Measurements from ENCODE around the gene SEMG1. TPM values are rescaled to one million over a fixed set of nuclear protein-coding genes. Genes with fewer than 3 reads are reported as not detected.

The SEMG1 gene
- total and polyA plus RNA-seq, 2 of the 8 experiments (the other 6 are each of a cell fraction or from before 2014, with no cell fraction given): 3.0 to 5.8 TPM

DNA sequence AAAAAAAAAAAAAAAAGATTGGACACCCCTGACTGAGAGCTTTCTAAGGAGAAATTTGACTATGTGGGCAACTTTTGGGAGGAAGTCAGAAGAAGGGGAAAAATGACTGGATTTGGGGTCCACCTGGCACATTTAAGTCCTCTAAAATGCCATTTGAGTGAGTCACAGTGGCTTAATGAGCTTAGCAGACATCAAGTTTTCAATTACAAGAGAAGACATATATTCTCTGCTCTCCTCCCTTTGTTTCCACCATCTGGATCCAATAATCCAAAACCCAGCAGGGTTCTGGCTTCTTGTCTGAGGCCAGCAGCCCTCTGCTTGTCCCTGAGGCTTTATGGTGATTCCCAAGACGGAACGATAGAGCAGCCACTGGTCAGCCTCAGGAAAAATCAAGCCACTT is 25.2 kb upstream of the SEMG1 start:
- Histone ChIP-seq H2BK12ac (ENCODE audit: low read depth, low read length) (no peak overlapping the region), H2AK5ac (ENCODE audit: low read depth, low read length) (no peak overlapping the region), H3K56ac (replicated peaks; ENCODE audit: insufficient read length, low read depth, low read length) (no peak overlapping the region), H4K8ac (ENCODE audit: extremely low read depth, insufficient read depth, low read length) (no peak overlapping the region), H3K4me3 (ENCODE audit: extremely low read depth in 1 of 4, insufficient read depth in 2 of 4, low read depth in 3 of 4, low read length in 4 of 4) (no peak overlapping the region), H4K20me1 (replicated peaks in 1 of 2; ENCODE audit: control insufficient read depth in 1 of 2, insufficient read depth in 2 of 2, low read length in 2 of 2) (no peaks in the 10 kb centered on the region), H3K18ac (ENCODE audit: extremely low read depth, low read length) (no peak overlapping the region), H2AFZ (ENCODE audit: low read length) (no peak overlapping the region), H2BK20ac (ENCODE audit: low read length) (no peak overlapping the region), H3K9me3 (ENCODE audit: insufficient read depth in 2 of 2, low read depth in 1 of 2, low read length in 1 of 2) (no peaks in the 10 kb centered on the region), H3K79me2 (ENCODE audit: control insufficient read depth in 1 of 2, insufficient read depth in 2 of 2, low read length in 2 of 2) (no peaks in the 10 kb centered on the region), H3K79me1 (ENCODE audit: low read depth, low read length) (no peaks in the 10 kb centered on the region), H3K23ac (ENCODE audit: insufficient read length) (no peak overlapping the region), H3K4me2 (ENCODE audit: insufficient read depth in 1 of 2, low read depth in 2 of 2, low read length in 2 of 2) (no peak overlapping the region), H2BK120ac (replicated peaks; ENCODE audit: low read depth, low read length) (no peak overlapping the region), H4K5ac (ENCODE audit: insufficient read length, low read depth, low read length) (no peak overlapping the region), H3K4me1 (replicated peaks in 1 of 4; ENCODE audit: control insufficient read depth in 3 of 4, insufficient read depth in 4 of 4, low read length in 3 of 4) (no peaks in the 10 kb centered on the region), H2BK5ac (ENCODE audit: low read depth, low read length) (no peak overlapping the region), H3K14ac (ENCODE audit: insufficient read length) (no peak overlapping the region), H3K27ac (ENCODE audit: low read depth, low read length) (no peak overlapping the region), H3K9ac (replicated peaks in 1 of 4; ENCODE audit: extremely low read depth in 1 of 4, low read depth in 3 of 4, low read length in 3 of 4) (no peak overlapping the region), H3K36me3 (ENCODE audit: control insufficient read depth in 2 of 4, insufficient read depth in 4 of 4, low read length in 3 of 4) (no peaks in the 10 kb centered on the region), H3K27me3 (replicated peaks in 1 of 4; ENCODE audit: control insufficient read depth in 3 of 4, extremely low read depth in 1 of 4, insufficient read depth in 3 of 4, low read length in 3 of 4) (no peaks in the 10 kb centered on the region), H3K4ac (replicated peaks; ENCODE audit: insufficient read length, low read depth, low read length) (no peak overlapping the region), H4K91ac (replicated peaks; ENCODE audit: insufficient read length, low read length) (no peak overlapping the region), H3K23me2 (ENCODE audit: low read depth, low read length) (no peaks in the 10 kb centered on the region), H2BK15ac (ENCODE audit: low read length) (no peak overlapping the region)
- 96% methylated on average over 2 of the region's 2 CpGs; no CpG with 5 or more reads in 1 of the 2 experiments for WGBS, 2 experiments (ENCODE audit: extremely low coverage in 1 of 2, insufficient coverage in 1 of 2, insufficient read length in 1 of 2, insufficient replicate concordance in 2 of 2, low coverage in 1 of 2, low lambda C conversion rate in 2 of 2, missing lambda C conversion rate in 1 of 2)
- CTCF ChIA-PET (ENCODE audit: partially characterized antibody): no interaction called here
- POLR2A ChIA-PET (ENCODE audit: partially characterized antibody): no interaction called here
- DNase-seq (ENCODE audit: low read depth in 1 of 2, low spot score in 2 of 2) (no peak), FAIRE-seq (no peak)
- TF ChIP-seq SAP30 (IDR thresholded peaks at IDR 0.05; ENCODE audit: insufficient read depth, insufficient replicate concordance, low read length): no peak
- TF ChIP-seq, protein P1, sequence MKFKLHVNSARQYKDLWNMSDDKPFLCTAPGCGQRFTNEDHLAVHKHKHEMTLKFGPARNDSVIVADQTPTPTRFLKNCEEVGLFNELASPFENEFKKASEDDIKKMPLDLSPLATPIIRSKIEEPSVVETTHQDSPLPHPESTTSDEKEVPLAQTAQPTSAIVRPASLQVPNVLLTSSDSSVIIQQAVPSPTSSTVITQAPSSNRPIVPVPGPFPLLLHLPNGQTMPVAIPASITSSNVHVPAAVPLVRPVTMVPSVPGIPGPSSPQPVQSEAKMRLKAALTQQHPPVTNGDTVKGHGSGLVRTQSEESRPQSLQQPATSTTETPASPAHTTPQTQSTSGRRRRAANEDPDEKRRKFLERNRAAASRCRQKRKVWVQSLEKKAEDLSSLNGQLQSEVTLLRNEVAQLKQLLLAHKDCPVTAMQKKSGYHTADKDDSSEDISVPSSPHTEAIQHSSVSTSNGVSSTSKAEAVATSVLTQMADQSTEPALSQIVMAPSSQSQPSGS (IDR thresholded peaks at IDR 0.05; ENCODE audit: low read length): no peak
- TF ChIP-seq EP300 (IDR thresholded peaks at IDR 0.05; ENCODE audit: borderline replicate concordance in 1 of 2, low read depth in 2 of 2, low read length in 2 of 2): no peak
- no peak for TF ChIP-seq FOSL1 (IDR thresholded peaks at IDR 0.05; ENCODE audit: insufficient read depth, low read depth, low read length)
- TF ChIP-seq NANOG (IDR thresholded peaks at IDR 0.05; ENCODE audit: insufficient read depth, low read depth, low read length, poor library complexity, severe bottlenecking): no peak
- no peak for TF ChIP-seq CTBP2 (IDR thresholded peaks at IDR 0.05; ENCODE audit: borderline replicate concordance, insufficient read depth, insufficient read length, low read length)
- no peak for TF ChIP-seq TAF7 (optimal IDR thresholded peaks at IDR 0.05; ENCODE audit: borderline replicate concordance, low read depth, low read length)
- no peak for TF ChIP-seq BRCA1 (IDR thresholded peaks at IDR 0.05; ENCODE audit: low read depth, low read length)
- TF ChIP-seq SIRT6 (IDR thresholded peaks at IDR 0.05; ENCODE audit: low read length): no peak
- no peak for TF ChIP-seq CEBPB (IDR thresholded peaks at IDR 0.05; ENCODE audit: low read depth, low read length)

Measured in H1 (cell line).